Ovary (tissue), 9 donors: Measurements from ENCODE around the gene PCGF3. TPM values are rescaled to one million over a fixed set of nuclear protein-coding genes. Genes with fewer than 3 reads are reported as not detected.

ENCODE experiments used
- DNase-seq, 5 donors: peaks; one replicate each; pipeline ENCODE4 v3.0.0-alpha.2; 2019 to 2020
- H3K27ac ChIP-seq, 2 donors: fragments of 200-600 bp; one replicate each; pipeline versions ENCODE4 v1.5.1 to v1.8.0; 2019 to 2022
- H3K27me3 ChIP-seq: fragments of 200-600 bp; one replicate; pipeline ENCODE4 v1.8.0; 2022
- H3K36me3 ChIP-seq: fragments of 200-600 bp; sonication (generic); one replicate; pipeline ENCODE4 v1.5.1; 2019
- H3K4me1 ChIP-seq: one replicate; pipeline ENCODE4 v1.8.1; 2013; ENCODE audit warnings: mild to moderate bottlenecking, moderate library complexity; ENCODE audit not compliant: insufficient read depth
- H3K4me3 ChIP-seq: fragments of 200-600 bp; sonication (generic); one replicate; pipeline ENCODE4 v1.5.1; 2017
- H3K9me3 ChIP-seq, 2 donors: fragments of 200-600 bp in 1 of 2; sonication (generic) in 1 of 2; one replicate each; pipeline versions ENCODE4 v1.5.1 to v1.8.1; 2013 to 2019; ENCODE audit warnings: mild to moderate bottlenecking in 1 of 2, moderate library complexity in 1 of 2
- EP300 ChIP-seq: sonication (generic); formaldehyde crosslinking; IDR thresholded peaks from one replicate; pipeline ENCODE4 v1.6.1; 2017; ENCODE audit warnings: antibody characterized with exemption
- POLR2A ChIP-seq: fragments of 450-650 bp; IDR thresholded peaks from one replicate; pipeline ENCODE4 v1.6.1; 2017; ENCODE audit warnings: antibody characterized with exemption, mild to moderate bottlenecking, moderate library complexity
- WGBS, 3 donors: extraction: QIAGEN DNeasy Blood & Tissue Kit in 1 of 3; methylation state at CpG; one replicate each; pipeline versions ENCODE4 v1.1.5 to v1.1.7; 2013 to 2017; 5-methylcytosine and 5-hydroxymethylcytosine counted together
- intact Hi-C, 4 donors: fragments of 100-400 bp; cut with DNase I; formaldehyde crosslinking; loops; one replicate each; pipeline versions ENCODE4 v1.11.0 to v1.15.1; 2022 to 2023
- polyA plus RNA-seq, 2 donors: library from polyadenylated mRNA; stranded (reverse); fragments of 200-250 nt in 1 of 2; fragments of 350-450 nt in 1 of 2; fragmentation: Illumina TruSeq in 1 of 2; extraction: RNeasy Lipid Tissue Mini Kit (QIAGEN cat#74804) in 1 of 2; gene quantifications; one replicate each; pipeline ENCODE4 v1.2.3, GENCODE V29; 2013 to 2014
- total RNA-seq, 7 donors: library from RNA; depleted of rRNA in 2 of 7; stranded (reverse); fragments of >200 nt in 2 of 7; fragmentation: NEBNext Ultra II Directional in 3 of 7; extraction: Animal tissue kit (Norgen Biotek cat#: 25700) in 3 of 7; gene quantifications; one replicate each; pipeline versions ENCODE4 v1.1.0 to v1.2.4, GENCODE V29; 2016 to 2023
- TF ChIP-seq, protein P1 (sequence below), 3 donors: fragments of 450-650 bp in 2 of 3; fragments of 200-600 bp in 1 of 3; IDR thresholded peaks; one replicate each; pipeline versions ENCODE4 v1.5.1 to v1.8.0; 2016 to 2022; ENCODE audit warnings: antibody characterized with exemption in 3 of 3, mild to moderate bottlenecking in 1 of 3
- donor health status: DM: no; HTN: no; CAD: no; lungs with moderate emphysema.
- donor health status: DM: no; HTN: no; CAD: no.
- donor health status: Bipolar disorder and iron deficiency.
- donor health status: DM: yes; HTN: yes; CAD: no.
- donor health status: DM: no; HTN: no; CAD: no.
- donor health status: DM: yes; HTN: yes; CAD: no.

The PCGF3 gene
- total and polyA plus RNA-seq, 9 donors, result 21.7 to 51.2 (median 45.3) TPM

DNA sequence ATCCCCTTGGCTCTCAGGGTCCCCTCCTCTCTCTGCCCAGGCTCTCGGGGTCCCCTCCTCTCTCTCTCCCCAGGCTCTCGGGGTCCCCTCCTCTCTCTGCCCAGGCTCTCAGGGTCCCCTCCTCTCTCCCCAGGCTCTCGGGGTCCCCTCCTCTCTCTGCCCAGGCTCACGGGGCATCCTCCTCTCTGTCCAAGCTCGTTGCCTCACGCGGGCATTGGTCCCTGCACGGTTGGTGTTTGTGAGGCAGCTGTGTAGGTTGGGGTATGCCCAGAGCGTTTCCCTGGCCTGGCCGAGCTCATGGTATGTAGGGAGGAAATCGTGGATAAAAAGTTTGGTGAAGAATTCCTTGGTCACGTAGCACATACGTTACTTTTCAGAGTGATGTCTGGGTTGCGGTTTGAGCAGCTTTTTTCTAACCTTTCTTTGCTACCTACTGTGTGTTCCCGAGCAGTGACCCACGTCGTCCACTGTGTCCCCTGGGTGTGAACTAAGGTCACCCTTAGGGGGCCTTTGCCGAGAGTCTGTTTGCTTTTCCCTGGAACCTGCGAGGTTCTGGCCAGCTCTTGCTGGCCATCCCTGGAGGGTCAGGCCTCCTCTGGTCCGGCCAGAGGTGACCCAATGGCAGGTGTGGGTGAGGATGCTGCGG lies 36.6 kb downstream of the PCGF3 start:
- H3K27me3 ChIP-seq, result no peaks in the 10 kb centered on the region
- H3K9me3 ChIP-seq, result no peaks in the 10 kb centered on the region
- H3K27ac ChIP-seq, result no peak overlapping the region
- 78 to 84% (median 83%) methylated on average over 21 of the region's 21 CpGs for WGBS, 3 donors
- intact Hi-C loops, result loop anchor here in 2 of 4 donors (5.0 to 10.0 kb wide), 2 partner anchors 243 to 245 kb away; partner anchors contain the start of gene IDUA (in 2 of the 2)
- H3K4me1 ChIP-seq, result no peaks in the 10 kb centered on the region
- no peak for DNase-seq
- H3K4me3 ChIP-seq, result no peak overlapping the region
- no peaks in the 10 kb centered on the region for H3K36me3 ChIP-seq
- TF ChIP-seq, protein P1, sequence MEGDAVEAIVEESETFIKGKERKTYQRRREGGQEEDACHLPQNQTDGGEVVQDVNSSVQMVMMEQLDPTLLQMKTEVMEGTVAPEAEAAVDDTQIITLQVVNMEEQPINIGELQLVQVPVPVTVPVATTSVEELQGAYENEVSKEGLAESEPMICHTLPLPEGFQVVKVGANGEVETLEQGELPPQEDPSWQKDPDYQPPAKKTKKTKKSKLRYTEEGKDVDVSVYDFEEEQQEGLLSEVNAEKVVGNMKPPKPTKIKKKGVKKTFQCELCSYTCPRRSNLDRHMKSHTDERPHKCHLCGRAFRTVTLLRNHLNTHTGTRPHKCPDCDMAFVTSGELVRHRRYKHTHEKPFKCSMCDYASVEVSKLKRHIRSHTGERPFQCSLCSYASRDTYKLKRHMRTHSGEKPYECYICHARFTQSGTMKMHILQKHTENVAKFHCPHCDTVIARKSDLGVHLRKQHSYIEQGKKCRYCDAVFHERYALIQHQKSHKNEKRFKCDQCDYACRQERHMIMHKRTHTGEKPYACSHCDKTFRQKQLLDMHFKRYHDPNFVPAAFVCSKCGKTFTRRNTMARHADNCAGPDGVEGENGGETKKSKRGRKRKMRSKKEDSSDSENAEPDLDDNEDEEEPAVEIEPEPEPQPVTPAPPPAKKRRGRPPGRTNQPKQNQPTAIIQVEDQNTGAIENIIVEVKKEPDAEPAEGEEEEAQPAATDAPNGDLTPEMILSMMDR (IDR thresholded peaks at IDR 0.05), result no peak
- TF ChIP-seq POLR2A (no peak), EP300 (no peak)

DNA sequence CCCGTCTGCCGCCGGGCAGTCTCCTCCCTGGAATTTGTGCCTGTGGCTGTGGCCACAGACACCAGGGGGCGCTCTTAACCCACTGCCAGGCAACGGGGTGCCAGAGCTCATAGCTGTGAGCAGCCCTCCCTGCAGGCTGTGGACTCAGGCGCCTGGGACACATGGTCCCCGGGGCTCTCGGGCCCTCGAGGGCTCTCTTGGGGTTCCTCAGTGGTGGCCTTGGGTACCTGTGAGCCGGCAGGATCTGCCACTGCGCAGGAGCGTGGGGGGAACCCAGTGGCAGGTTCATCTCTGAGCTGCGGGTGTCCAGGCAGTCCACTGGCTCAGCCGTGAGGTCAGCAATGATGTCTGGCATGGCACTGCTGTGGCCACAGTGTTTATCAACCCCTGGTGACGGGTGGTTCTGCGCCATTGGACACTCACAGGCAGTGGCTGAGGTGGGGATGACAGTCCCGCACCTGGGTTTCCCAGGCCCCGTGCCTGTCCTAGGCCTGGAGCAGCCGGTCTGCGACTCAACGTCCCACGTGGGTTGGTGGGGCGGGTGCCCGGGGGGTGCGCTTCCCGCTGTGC lies 37.2 kb downstream of the PCGF3 start:
- DNase-seq, result peak; percentile 46 to 80 (median 75)
- Histone ChIP-seq H3K4me3 (no peak overlapping the region), H3K27me3 (no peaks in the 10 kb centered on the region), H3K4me1 (no peaks in the 10 kb centered on the region), H3K36me3 (no peaks in the 10 kb centered on the region), H3K27ac (no peak overlapping the region), H3K9me3 (no peaks in the 10 kb centered on the region)
- 74 to 76% (median 75%) methylated on average over 25 to 26 of the region's 26 CpGs for whole genome bisulfite sequencing, 3 donors
- TF ChIP-seq, protein P1 (IDR thresholded peaks at IDR 0.05), result peak; percentile 69 to 79 (median 70)
- TF ChIP-seq POLR2A, result no peak
- intact Hi-C loops, result loop anchor here in 2 of 4 donors (5.0 to 10.0 kb wide), 2 partner anchors 242 to 244 kb away; partner anchors contain the start of gene IDUA (in 2 of the 2)

DNA sequence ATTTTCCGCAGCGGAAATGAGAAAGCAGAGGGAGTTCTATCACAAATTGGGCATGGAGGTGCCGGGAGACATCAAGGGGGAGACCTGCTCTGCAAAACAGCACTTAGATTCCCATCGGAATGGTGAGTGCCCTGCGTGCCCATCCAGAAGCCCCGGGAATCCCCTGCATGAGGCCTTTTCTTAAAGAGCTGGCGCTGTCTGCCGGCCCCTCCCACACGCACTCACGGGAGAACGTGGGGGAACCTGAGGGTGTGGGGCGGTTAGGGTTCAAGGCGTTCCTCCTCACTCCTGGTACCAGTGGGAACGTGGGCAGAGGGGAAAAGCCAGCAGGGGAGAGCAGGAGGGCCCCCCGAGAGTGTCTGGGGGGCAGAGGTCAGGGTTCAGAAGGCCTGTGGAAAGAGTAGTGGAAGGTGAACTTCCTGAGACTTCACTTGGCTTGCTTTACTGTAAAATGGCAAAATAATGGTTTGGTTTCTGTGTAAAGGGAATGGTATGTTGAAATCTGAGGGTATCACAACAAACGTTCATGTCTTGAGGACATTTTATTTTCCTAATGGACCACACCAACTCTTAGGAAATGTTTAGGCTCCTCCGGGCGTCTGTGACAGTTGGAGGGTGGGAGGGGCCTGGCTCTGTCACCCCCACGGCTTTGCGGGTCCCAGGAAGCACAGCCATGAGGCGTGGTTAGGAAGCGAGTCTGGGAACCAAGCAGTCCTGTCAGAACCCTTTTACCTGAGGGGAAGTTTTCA lies 38.0 kb downstream of the PCGF3 start:
- intact Hi-C loops, result loop anchor here in 2 of 4 donors (5.0 to 10.0 kb wide), 2 partner anchors 241 to 244 kb away; partner anchors contain the start of gene IDUA (in 2 of the 2)
- Histone ChIP-seq H3K27me3 (no peaks in the 10 kb centered on the region), H3K36me3 (no peaks in the 10 kb centered on the region)

More for the DNA sequence above, 38.0 kb downstream of the PCGF3 start:
- Histone ChIP-seq H3K4me1 (no peaks in the 10 kb centered on the region), H3K27ac (no peak overlapping the region), H3K4me3 (no peak overlapping the region), H3K9me3 (no peaks in the 10 kb centered on the region)
- 63 to 70% (median 66%) methylated on average over 22 of the region's 22 CpGs for WGBS, 3 donors
- no peak for DNase-seq
- TF ChIP-seq, protein P1 (IDR thresholded peaks at IDR 0.05), result no peak
- TF ChIP-seq POLR2A, result no peak
- TF ChIP-seq EP300, result no peak
